ENCODE data around the gene FAM153A.
"Not testable (repeated sequence)": the region's sequence is repeated elsewhere in the genome, so short reads cannot be mapped to it uniquely, and the experiment has no call there.

- TF ChIP-seq EZH2 (IDR thresholded peaks at IDR 0.05; ENCODE audit: insufficient read depth, poor library complexity, severe bottlenecking); EZH2phosphoT487 (IDR thresholded peaks at IDR 0.05; ENCODE audit: insufficient read depth, low read depth): not testable (repeated sequence)
These were observed 29.6 kb upstream of the FAM153A start for GRCh38 chr5:177812160-177812743.
